PC-3 (cell line): ENCODE measurements around the gene SLC1A7. TPM values are rescaled to one million over a fixed set of nuclear protein-coding genes. Genes with fewer than 3 reads are reported as not detected.
A peak's percentile ranks its signal among the peaks of the same experiment; 100 is the strongest.

Experiments
- ATAC-seq: fragments of 200-7000 bp; cut with Tn5 transposase; 2 replicates; pipeline ENCODE4 v1.9.1; 2020; ENCODE audit warnings: mild to moderate bottlenecking, moderate library complexity
- BruUV-seq: library from RNA; stranded (reverse); fragments of 400-500 nt; replicated peaks from 2 replicates; lab custom pipeline; 2021; lab: Mats Ljungman, UMichigan
- CTCF ChIA-PET: fragments of 300-600 bp; sonication (Branson Sonifier 250); formaldehyde crosslinking; loops from one replicate; lab custom pipeline; 2022; ENCODE audit warnings: antibody characterized with exemption; lab: Charles Lee
- POLR2A ChIA-PET: fragments of 300-600 bp; sonication (Branson Sonifier 250); formaldehyde crosslinking; loops from one replicate; lab custom pipeline; 2022; ENCODE audit warnings: antibody characterized with exemption; ENCODE audit not compliant: unreplicated experiment; lab: Charles Lee
- DNase-seq: peaks from one replicate; pipeline ENCODE4 v3.0.0-alpha.2; 2015
- H2AFZ ChIP-seq: fragments of 300-600 bp; sonication (generic); 2 replicates; pipeline ENCODE4 v1.6.0; 2016; ENCODE audit warnings: antibody characterized with exemption, low read length
- H3F3A ChIP-seq: fragments of 300-600 bp; sonication (generic); one replicate; pipeline ENCODE4 v1.6.0; 2017; ENCODE audit warnings: antibody characterized with exemption, low read length, control low read depth, mild to moderate bottlenecking; ENCODE audit not compliant: unreplicated experiment
- H3K27ac ChIP-seq: fragments of 300-600 bp; sonication (generic); 2 replicates; pipeline ENCODE4 v1.5.1; 2016; ENCODE audit warnings: mild to moderate bottlenecking, low read length
- H3K27me3 ChIP-seq: fragments of 300-600 bp; sonication (generic); 2 replicates; pipeline ENCODE4 v1.6.1; 2016; ENCODE audit warnings: low read length, mixed read lengths
- H3K36me3 ChIP-seq: fragments of 300-600 bp; sonication (generic); 2 replicates; pipeline ENCODE4 v1.6.1; 2016; ENCODE audit warnings: low read depth, mixed run types, low read length, mixed read lengths
- H3K4me1 ChIP-seq: fragments of 300-600 bp; sonication (generic); 2 replicates; pipeline ENCODE4 v1.5.1; 2016; ENCODE audit warnings: low read length; ENCODE audit not compliant: insufficient read depth
- H3K4me2 ChIP-seq: fragments of 300-600 bp; sonication (generic); 2 replicates; pipeline ENCODE4 v1.6.0; 2016; ENCODE audit warnings: low read length
- H3K4me3 ChIP-seq: fragments of 300-600 bp; sonication (generic); 2 replicates; pipeline ENCODE4 v1.5.1; 2016; ENCODE audit warnings: mild to moderate bottlenecking, low read length, mixed read lengths
- H3K79me2 ChIP-seq: fragments of 300-600 bp; sonication (generic); 2 replicates; pipeline ENCODE4 v1.6.1; 2017; ENCODE audit warnings: low read length, mixed read lengths
- H3K9ac ChIP-seq: fragments of 300-600 bp; sonication (generic); 2 replicates; pipeline ENCODE4 v1.6.0; 2016; ENCODE audit warnings: mild to moderate bottlenecking, low read length
- H3K9me2 ChIP-seq: fragments of 300-600 bp; sonication (generic); replicated peaks from 2 replicates; pipeline ENCODE4 v1.6.1; 2016; ENCODE audit warnings: mixed run types, low read length, mixed read lengths
- H3K9me3 ChIP-seq: fragments of 300-600 bp; sonication (generic); 2 replicates; pipeline ENCODE4 v1.6.1; 2016; ENCODE audit warnings: low read length, mixed read lengths
- H4K20me1 ChIP-seq: fragments of 300-600 bp; sonication (generic); 2 replicates; pipeline ENCODE4 v1.6.1; 2016; ENCODE audit warnings: low read length, mixed read lengths
- EZH2 ChIP-seq: fragments of 300-600 bp; sonication (generic); IDR thresholded peaks from one replicate; pipeline ENCODE4 v1.6.1; 2017; ENCODE audit warnings: antibody characterized with exemption, mild to moderate bottlenecking, low read length; ENCODE audit not compliant: unreplicated experiment
- EZH2phosphoT487 ChIP-seq: fragments of 300-600 bp; sonication (generic); IDR thresholded peaks from 2 replicates; pipeline ENCODE4 v1.6.1; 2018; ENCODE audit warnings: mild to moderate bottlenecking, antibody characterized with exemption, low read length, borderline replicate concordance
- intact Hi-C: fragments of 100-400 bp; cut with micrococcal nuclease; formaldehyde crosslinking; loops from 2 replicates; pipeline ENCODE4 v1.9.0; 2023
- total RNA-seq: library from RNA; depleted of rRNA; stranded (reverse); fragments of >200 nt; gene quantifications from 2 replicates; pipeline ENCODE4 v1.2.3, GENCODE V29; 2014
- TF ChIP-seq, protein P1 (sequence below): fragments of 300-600 bp; sonication (generic); conservative IDR thresholded peaks from 2 replicates; pipeline ENCODE4 v1.5.1; 2017; ENCODE audit warnings: antibody characterized with exemption, low read depth, mild to moderate bottlenecking, low read length

The SLC1A7 gene
- total RNA-seq, 1 experiment from 2014 or later, result 0.26 TPM

DNA sequence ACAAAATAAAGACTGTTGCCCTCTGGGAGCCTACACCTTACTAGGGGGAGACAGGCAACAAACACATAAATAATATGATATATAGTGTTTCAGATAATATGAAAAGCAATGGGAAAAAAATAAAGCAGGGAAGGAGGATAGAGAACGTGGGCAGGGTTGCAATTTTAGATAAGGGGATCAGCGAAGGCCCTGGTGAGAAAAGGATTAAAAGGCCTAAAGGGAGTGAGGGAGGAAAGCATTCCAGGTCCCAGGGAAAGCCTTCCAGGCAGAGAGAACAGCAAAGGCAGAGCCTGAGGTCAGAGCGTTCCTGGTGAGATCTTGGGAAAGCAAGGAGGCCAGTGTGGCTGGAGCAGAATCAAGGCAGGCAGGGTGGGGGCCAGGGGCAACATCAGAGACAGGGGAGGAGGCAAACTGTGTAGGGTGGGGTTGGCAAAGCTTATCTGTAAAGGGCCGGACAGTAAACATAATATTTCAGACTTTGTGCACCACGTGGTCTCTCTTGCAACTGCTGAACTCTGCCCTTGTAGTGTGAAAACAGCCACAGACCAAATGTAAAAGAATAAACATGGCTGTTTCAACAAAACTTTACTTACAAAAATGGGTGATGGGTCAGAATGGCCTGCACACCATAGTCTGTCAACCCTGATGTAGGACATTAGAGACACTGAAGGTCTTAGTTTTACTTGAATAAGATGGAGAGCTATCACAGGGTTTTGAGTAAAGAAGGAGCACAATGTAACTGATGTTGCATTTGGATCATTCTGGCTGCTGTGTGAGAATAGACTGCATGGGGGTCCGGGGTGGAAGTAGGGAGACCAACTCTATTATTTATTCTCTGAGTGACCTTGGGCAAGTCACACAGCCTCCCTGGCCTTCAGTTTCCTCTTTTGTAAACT lies 40.9 kb upstream of the SLC1A7 start:
- no TSS peak for BruUV-seq
- no peak for DNase-seq
- Histone ChIP-seq H3K4me3 (no peak overlapping the region), H2AFZ (no peak overlapping the region), H3K27ac (no peak overlapping the region), H3K36me3 (no peaks in the 10 kb centered on the region), H3K79me2 (no peaks in the 10 kb centered on the region), H3K9ac (no peak overlapping the region), H3F3A (no peaks in the 10 kb centered on the region), H3K27me3 (no peaks in the 10 kb centered on the region), H3K4me1 (peaks cover 31% of the 10 kb centered on the region), H4K20me1 (no peaks in the 10 kb centered on the region), H3K4me2 (no peak overlapping the region), H3K9me3 (no peaks in the 10 kb centered on the region), H3K9me2 (no peaks in the 10 kb centered on the region)
- TF ChIP-seq, protein P1, sequence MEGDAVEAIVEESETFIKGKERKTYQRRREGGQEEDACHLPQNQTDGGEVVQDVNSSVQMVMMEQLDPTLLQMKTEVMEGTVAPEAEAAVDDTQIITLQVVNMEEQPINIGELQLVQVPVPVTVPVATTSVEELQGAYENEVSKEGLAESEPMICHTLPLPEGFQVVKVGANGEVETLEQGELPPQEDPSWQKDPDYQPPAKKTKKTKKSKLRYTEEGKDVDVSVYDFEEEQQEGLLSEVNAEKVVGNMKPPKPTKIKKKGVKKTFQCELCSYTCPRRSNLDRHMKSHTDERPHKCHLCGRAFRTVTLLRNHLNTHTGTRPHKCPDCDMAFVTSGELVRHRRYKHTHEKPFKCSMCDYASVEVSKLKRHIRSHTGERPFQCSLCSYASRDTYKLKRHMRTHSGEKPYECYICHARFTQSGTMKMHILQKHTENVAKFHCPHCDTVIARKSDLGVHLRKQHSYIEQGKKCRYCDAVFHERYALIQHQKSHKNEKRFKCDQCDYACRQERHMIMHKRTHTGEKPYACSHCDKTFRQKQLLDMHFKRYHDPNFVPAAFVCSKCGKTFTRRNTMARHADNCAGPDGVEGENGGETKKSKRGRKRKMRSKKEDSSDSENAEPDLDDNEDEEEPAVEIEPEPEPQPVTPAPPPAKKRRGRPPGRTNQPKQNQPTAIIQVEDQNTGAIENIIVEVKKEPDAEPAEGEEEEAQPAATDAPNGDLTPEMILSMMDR, result no peak
- no peak for TF ChIP-seq EZH2
- no peak for TF ChIP-seq EZH2phosphoT487
- ChIA-PET POLR2A (no interaction called here), CTCF (interaction anchor here (0.6 kb wide), 1 partner anchor 150 kb away, joined by 6 read pairs; no protein-coding TSS in a partner anchor)
- no peak for ATAC-seq
- intact Hi-C loops, result loop anchor here (2.0 to 10.0 kb wide), 2 partner anchors 169 to 483 kb away; no protein-coding TSS in a partner anchor

DNA sequence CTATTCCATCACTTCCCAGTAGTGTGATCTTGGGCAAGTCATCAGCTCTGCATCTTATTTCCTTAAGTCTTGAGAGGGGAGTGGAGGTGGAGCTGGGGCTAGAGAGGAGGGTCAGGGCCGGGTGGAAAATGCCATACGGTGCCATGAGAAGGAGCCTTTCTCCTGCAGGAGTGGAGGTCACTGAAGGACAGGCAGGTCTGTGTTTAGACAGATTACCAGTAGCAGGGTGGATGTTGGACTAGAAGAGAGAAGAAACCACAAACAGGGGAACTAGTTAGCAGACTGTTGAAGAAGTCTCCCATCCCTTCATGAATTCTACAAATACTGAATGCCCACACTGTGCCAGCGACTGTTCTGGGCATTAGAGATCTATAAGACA lies 40.3 kb upstream of the SLC1A7 start:
- Histone ChIP-seq H3K36me3 (no peaks in the 10 kb centered on the region), H3K9ac (no peak overlapping the region), H3K4me2 (peak overlapping the region; percentile 8; the same call in 1 of the 2 replicates), H3K9me2 (no peaks in the 10 kb centered on the region), H3K4me3 (no peak overlapping the region), H2AFZ (peak overlapping the region; percentile 35), H3K27ac (no peak overlapping the region), H4K20me1 (no peaks in the 10 kb centered on the region), H3K79me2 (no peaks in the 10 kb centered on the region), H3K4me1 (peaks cover 25% of the 10 kb centered on the region), H3K27me3 (no peaks in the 10 kb centered on the region), H3F3A (no peaks in the 10 kb centered on the region), H3K9me3 (no peaks in the 10 kb centered on the region)
- no peak for DNase-seq
- POLR2A ChIA-PET, result no interaction called here
- TF ChIP-seq EZH2phosphoT487 (no peak), EZH2 (no peak)
- TF ChIP-seq, protein P1, result no peak
- CTCF ChIA-PET, result interaction anchor here (0.6 kb wide), 1 partner anchor 150 kb away, joined by 6 read pairs; no protein-coding TSS in a partner anchor
- BruUV-seq, result no TSS peak
- no peak for ATAC-seq
- intact Hi-C loops, result loop anchor here (2.0 to 10.0 kb wide), 2 partner anchors 168 to 482 kb away; no protein-coding TSS in a partner anchor
